Lower lobe of right lung (tissue), 2 donors: ENCODE results near the gene CCDC188. TPM values are rescaled to one million over a fixed set of nuclear protein-coding genes. Genes with fewer than 3 reads are reported as not detected.
A peak's percentile ranks its signal among the peaks of the same experiment; 100 is the strongest.

ENCODE experiments used
- ATAC-seq, 2 donors: fragments of 200-7000 bp; cut with Tn5 transposase; one replicate each; pipeline ENCODE4 v1.9.1; 2020 to 2022; ENCODE audit warnings: mild to moderate bottlenecking in 2 of 2, moderate library complexity in 2 of 2
- DNase-seq: peaks from one replicate; pipeline ENCODE4 v3.0.0-alpha.2; 2020
- H3K27ac ChIP-seq: fragments of 200-600 bp; one replicate; pipeline ENCODE4 v1.8.0; 2022
- H3K27me3 ChIP-seq: fragments of 200-600 bp; one replicate; pipeline ENCODE4 v1.8.0; 2022; ENCODE audit warnings: low read depth
- H3K36me3 ChIP-seq: fragments of 200-600 bp; one replicate; pipeline ENCODE4 v1.8.0; 2022; ENCODE audit warnings: mild to moderate bottlenecking
- H3K4me1 ChIP-seq: fragments of 200-600 bp; one replicate; pipeline ENCODE4 v1.8.0; 2022
- H3K4me3 ChIP-seq: fragments of 200-600 bp; one replicate; pipeline ENCODE4 v1.8.0; 2022; ENCODE audit warnings: mild to moderate bottlenecking
- H3K9me3 ChIP-seq: fragments of 200-600 bp; one replicate; pipeline ENCODE4 v1.8.0; 2022
- CTCF ChIP-seq: fragments of 200-600 bp; IDR thresholded peaks from one replicate; pipeline ENCODE4 v1.8.0; 2022; ENCODE audit warnings: antibody characterized with exemption, mild to moderate bottlenecking
- intact Hi-C: fragments of 100-400 bp; cut with DNase I; formaldehyde crosslinking; loops from one replicate; pipeline ENCODE4 v1.11.0; 2022
- total RNA-seq: library from RNA; stranded (reverse); fragmentation: NEBNext Ultra II Directional; extraction: Animal tissue kit (Norgen Biotek cat#: 25700); gene quantifications from one replicate; pipeline ENCODE4 v1.2.1, GENCODE V29; 2021
- donor health status: DM: no; HTN: yes; CAD: no; lungs with severe emphysema.

The CCDC188 gene
- total RNA-seq, 1 donor from 2014 or later: 0.77 TPM

- Histone ChIP-seq H3K9me3 (no peaks in the 10 kb centered on the region), H3K4me1 (no peaks in the 10 kb centered on the region), H3K27ac (no peak overlapping the region), H3K36me3 (no peaks in the 10 kb centered on the region), H3K27me3 (peaks cover 20% of the 10 kb centered on the region), H3K4me3 (peak overlapping the region; percentile 23)
- no peak for TF ChIP-seq CTCF
- peak; percentile 31 to 47 for ATAC-seq
- DNase-seq: peak; percentile 71
- intact Hi-C loops: loop anchor here (10.0 kb wide), 1 partner anchor 129 kb away; no protein-coding TSS in a partner anchor
Measured at GRCh38 chr22:20155330-20156041, 4.6 kb upstream of the CCDC188 start.

- no peak for DNase-seq
- Histone ChIP-seq H3K4me1 (no peaks in the 10 kb centered on the region), H3K27me3 (peaks cover 20% of the 10 kb centered on the region), H3K36me3 (no peaks in the 10 kb centered on the region), H3K9me3 (no peaks in the 10 kb centered on the region), H3K27ac (no peak overlapping the region), H3K4me3 (peak overlapping the region; percentile 23)
- ATAC-seq: no peak
- no peak for TF ChIP-seq CTCF
- intact Hi-C loops: loop anchor here (10.0 kb wide), 1 partner anchor 130 kb away; no protein-coding TSS in a partner anchor
Measured at GRCh38 chr22:20154602-20155187, 3.8 kb upstream of the CCDC188 start.

GRCh38 chr22:20153945-20154344 lies 3.1 kb upstream of the CCDC188 start:
- no peaks in the 10 kb centered on the region for H3K9me3 ChIP-seq
- no peak for ATAC-seq
- no peaks in the 10 kb centered on the region for H3K36me3 ChIP-seq
- intact Hi-C loops: loop anchor here (10.0 kb wide), 1 partner anchor 131 kb away; no protein-coding TSS in a partner anchor
- H3K27ac ChIP-seq: no peak overlapping the region
- no peak overlapping the region for H3K4me3 ChIP-seq
- DNase-seq: no peak
- H3K27me3 ChIP-seq: peaks cover 20% of the 10 kb centered on the region
- no peak for TF ChIP-seq CTCF
- no peaks in the 10 kb centered on the region for H3K4me1 ChIP-seq

- intact Hi-C loops: loop anchor here (10.0 kb wide), 1 partner anchor 132 kb away; no protein-coding TSS in a partner anchor
- no peak for ATAC-seq
- TF ChIP-seq CTCF: no peak
Measured at GRCh38 chr22:20152464-20152890, 1.6 kb upstream of the CCDC188 start.

GRCh38 chr22:20151276-20151588 lies 377 bp upstream of the CCDC188 start:
- no peak overlapping the region for H3K27ac ChIP-seq
- DNase-seq (no peak), ATAC-seq (no peak)
- intact Hi-C loops: loop anchor here (10.0 kb wide), 1 partner anchor 134 kb away; no protein-coding TSS in a partner anchor
- H3K36me3 ChIP-seq: no peaks in the 10 kb centered on the region
- H3K27me3 ChIP-seq: peaks cover 15% of the 10 kb centered on the region
- no peaks in the 10 kb centered on the region for H3K4me1 ChIP-seq
- no peak for TF ChIP-seq CTCF
- H3K4me3 ChIP-seq: no peak overlapping the region
- H3K9me3 ChIP-seq: no peaks in the 10 kb centered on the region

More at GRCh38 chr22:20152464-20152890, 1.6 kb upstream of the CCDC188 start:
- no peaks in the 10 kb centered on the region for H3K9me3 ChIP-seq
- H3K4me3 ChIP-seq: no peak overlapping the region
- no peak for DNase-seq
- no peaks in the 10 kb centered on the region for H3K36me3 ChIP-seq
- peaks cover 15% of the 10 kb centered on the region for H3K27me3 ChIP-seq
- no peak overlapping the region for H3K27ac ChIP-seq
- no peaks in the 10 kb centered on the region for H3K4me1 ChIP-seq
